Left ventricle myocardium superior (tissue), 1 donor: ENCODE data around the gene CREB3L2. TPM values are rescaled to one million over a fixed set of nuclear protein-coding genes. Genes with fewer than 3 reads are reported as not detected.
"Not testable (repeated sequence)": the region's sequence is repeated elsewhere in the genome, so short reads cannot be mapped to it uniquely, and the experiment has no call there.

Experiments
- ATAC-seq: fragments of 200-7000 bp; cut with Tn5 transposase; one replicate; pipeline ENCODE4 v1.9.1; 2020; ENCODE audit warnings: mild to moderate bottlenecking, moderate library complexity
- DNase-seq: peaks from one replicate; pipeline ENCODE4 v3.0.0-alpha.2; 2020
- intact Hi-C: fragments of 100-400 bp; cut with micrococcal nuclease; formaldehyde crosslinking; loops from one replicate; pipeline ENCODE4 v1.11.0; 2022
- total RNA-seq: library from RNA; stranded (reverse); fragmentation: NEBNext Ultra II Directional; extraction: Animal tissue kit (Norgen Biotek cat#: 25700); gene quantifications from one replicate; pipeline ENCODE4 v1.2.1, GENCODE V29; 2021
- donor health status: DM: no; HTN: yes; CAD: no; lungs with severe emphysema.

The CREB3L2 gene
- total RNA-seq, 1 donor from 2014 or later: 22.3 TPM

- ATAC-seq (no peak), DNase-seq (no peak)
- intact Hi-C loops: loop anchor here (10.0 kb wide), 1 partner anchor 370 kb away; no protein-coding TSS in a partner anchor
Observed at GRCh38 chr7:138015096-138015495, 13.2 kb upstream of the CREB3L2 start.

- intact Hi-C loops: loop anchor here (10.0 kb wide), 1 partner anchor 370 kb away; no protein-coding TSS in a partner anchor
- DNase-seq (no peak), ATAC-seq (no peak)
Observed at GRCh38 chr7:138014686-138015085, 12.8 kb upstream of the CREB3L2 start.

GRCh38 chr7:138014201-138014600, 12.3 kb upstream of the CREB3L2 start:
- intact Hi-C loops: loop anchor here (10.0 kb wide), 1 partner anchor 369 kb away; no protein-coding TSS in a partner anchor
- ATAC-seq: not testable (repeated sequence)

GRCh38 chr7:138009350-138009653, 7.4 kb upstream of the CREB3L2 start:
- intact Hi-C loops: loop anchor here (2.0 kb wide), 1 partner anchor 107 kb away; no protein-coding TSS in a partner anchor
- DNase-seq (no peak), ATAC-seq (no peak)

More at GRCh38 chr7:138014201-138014600, 12.3 kb upstream of the CREB3L2 start:
- DNase-seq: not testable (repeated sequence)

GRCh38 chr7:138008588-138009349, 6.9 kb upstream of the CREB3L2 start:
- intact Hi-C loops: loop anchor here (2.0 kb wide), 1 partner anchor 106 kb away; no protein-coding TSS in a partner anchor
- no peak for DNase-seq
- ATAC-seq: peak; percentile 63

GRCh38 chr7:138008019-138008587, 6.2 kb upstream of the CREB3L2 start:
- intact Hi-C loops: loop anchor here (2.0 kb wide), 1 partner anchor 105 kb away; no protein-coding TSS in a partner anchor
- ATAC-seq (no peak), DNase-seq (no peak)

- ATAC-seq: no peak
- DNase-seq: no peak
- intact Hi-C loops: no loop called here
Observed at GRCh38 chr7:138006106-138006505, 4.2 kb upstream of the CREB3L2 start.

- DNase-seq (no peak), ATAC-seq (no peak)
- intact Hi-C loops: no loop called here
Observed at GRCh38 chr7:138004936-138005335, 3.0 kb upstream of the CREB3L2 start.

- no peak for ATAC-seq
- intact Hi-C loops: no loop called here
- no peak for DNase-seq
Observed at GRCh38 chr7:138004046-138004445, 2.2 kb upstream of the CREB3L2 start.

- ATAC-seq: no peak
- intact Hi-C loops: no loop called here
- DNase-seq: no peak
Observed at GRCh38 chr7:138002828-138003189, 923 bp upstream of the CREB3L2 start.

- intact Hi-C loops: no loop called here
Observed at GRCh38 chr7:138002096-138002827, 376 bp upstream of the CREB3L2 start.

GRCh38 chr7:138000081-138000701, 1.7 kb downstream of the CREB3L2 start:
- intact Hi-C loops: no loop called here
- ATAC-seq: peak; percentile 14
- DNase-seq: no peak

More at GRCh38 chr7:138002096-138002827, 376 bp upstream of the CREB3L2 start:
- DNase-seq: peak; percentile 98
- peak; percentile 96 for ATAC-seq

- ATAC-seq: no peak
- intact Hi-C loops: no loop called here
- no peak for DNase-seq
Observed at GRCh38 chr7:137999496-138000080, 2.3 kb downstream of the CREB3L2 start.

- intact Hi-C loops: no loop called here
- no peak for ATAC-seq
- DNase-seq: no peak
Observed at GRCh38 chr7:137998250-137998649, 3.6 kb downstream of the CREB3L2 start.

GRCh38 chr7:137996871-137997270, 5.0 kb downstream of the CREB3L2 start:
- intact Hi-C loops: no loop called here
- DNase-seq (no peak), ATAC-seq (no peak)

- ATAC-seq (peak; percentile 29), DNase-seq (peak; percentile 75)
- intact Hi-C loops: no loop called here
Observed at GRCh38 chr7:137996386-137996851, 5.5 kb downstream of the CREB3L2 start.

- intact Hi-C loops: no loop called here
- no peak for ATAC-seq
- no peak for DNase-seq
Observed at GRCh38 chr7:137994216-137994615, 7.7 kb downstream of the CREB3L2 start.

GRCh38 chr7:137993395-137993743, 8.5 kb downstream of the CREB3L2 start:
- ATAC-seq (no peak), DNase-seq (no peak)
- intact Hi-C loops: no loop called here
